Stimulated activated CD8-positive, alpha-beta memory T cell treated with anti-CD3 and anti-CD28 coated beads, Interleukin-15, amount 100 ng/mL, for 1 hour (primary cell): Measurements from ENCODE around the gene ZDHHC1.
A peak's percentile ranks its signal among the peaks of the same experiment; 100 is the strongest.
"Not testable (repeated sequence)": the region's sequence is repeated elsewhere in the genome, so short reads cannot be mapped to it uniquely, and the experiment has no call there.

Source experiments
- DNase-seq: peaks from one replicate; pipeline ENCODE4 v3.0.0-alpha.2; 2020; ENCODE audit warnings: low read depth

The ZDHHC1 gene

DNA sequence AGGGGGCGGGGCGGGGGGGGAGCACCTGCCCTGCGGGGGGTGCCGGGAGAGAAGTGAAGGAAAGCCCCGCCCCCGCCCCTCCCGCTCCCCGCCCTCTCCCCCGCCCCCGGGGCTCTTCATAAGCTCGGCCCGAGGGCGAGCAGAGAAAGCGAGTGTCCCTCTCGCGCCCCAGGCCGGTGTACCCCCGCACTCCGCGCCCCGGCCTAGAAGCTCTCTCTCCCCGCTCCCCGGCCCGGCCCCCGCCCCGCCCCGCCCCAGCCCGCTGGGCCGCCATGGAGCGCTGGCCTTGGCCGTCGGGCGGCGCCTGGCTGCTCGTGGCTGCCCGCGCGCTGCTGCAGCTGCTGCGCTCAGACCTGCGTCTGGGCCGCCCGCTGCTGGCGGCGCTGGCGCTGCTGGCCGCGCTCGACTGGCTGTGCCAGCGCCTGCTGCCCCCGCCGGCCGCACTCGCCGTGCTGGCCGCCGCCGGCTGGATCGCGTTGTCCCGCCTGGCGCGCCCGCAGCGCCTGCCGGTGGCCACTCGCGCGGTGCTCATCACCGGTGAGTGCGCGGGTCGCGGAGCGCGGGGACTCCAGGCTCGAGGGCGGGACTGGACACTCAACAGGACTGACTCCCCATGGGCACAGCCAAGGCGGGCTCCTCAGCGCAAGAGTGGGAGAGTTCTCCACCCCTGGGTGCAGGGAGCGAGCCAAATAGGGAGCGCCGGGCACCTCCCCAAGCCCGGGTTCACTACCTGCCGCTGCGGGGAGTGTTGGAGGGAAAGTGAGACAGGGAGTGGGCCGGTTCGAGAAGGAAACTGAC lies 14.9 kb upstream of the ZDHHC1 start, which contains the start of gene HSD11B2:
TSS of gene HSD11B2 (plus strand) at position 145 of the 798 bp plus-strand sequence. CDS start at position 273, 128 bp downstream.
- no peak for DNase-seq

GRCh38 chr16:67430504-67430976 lies 14.3 kb upstream of the ZDHHC1 start:
- no peak for DNase-seq

DNA sequence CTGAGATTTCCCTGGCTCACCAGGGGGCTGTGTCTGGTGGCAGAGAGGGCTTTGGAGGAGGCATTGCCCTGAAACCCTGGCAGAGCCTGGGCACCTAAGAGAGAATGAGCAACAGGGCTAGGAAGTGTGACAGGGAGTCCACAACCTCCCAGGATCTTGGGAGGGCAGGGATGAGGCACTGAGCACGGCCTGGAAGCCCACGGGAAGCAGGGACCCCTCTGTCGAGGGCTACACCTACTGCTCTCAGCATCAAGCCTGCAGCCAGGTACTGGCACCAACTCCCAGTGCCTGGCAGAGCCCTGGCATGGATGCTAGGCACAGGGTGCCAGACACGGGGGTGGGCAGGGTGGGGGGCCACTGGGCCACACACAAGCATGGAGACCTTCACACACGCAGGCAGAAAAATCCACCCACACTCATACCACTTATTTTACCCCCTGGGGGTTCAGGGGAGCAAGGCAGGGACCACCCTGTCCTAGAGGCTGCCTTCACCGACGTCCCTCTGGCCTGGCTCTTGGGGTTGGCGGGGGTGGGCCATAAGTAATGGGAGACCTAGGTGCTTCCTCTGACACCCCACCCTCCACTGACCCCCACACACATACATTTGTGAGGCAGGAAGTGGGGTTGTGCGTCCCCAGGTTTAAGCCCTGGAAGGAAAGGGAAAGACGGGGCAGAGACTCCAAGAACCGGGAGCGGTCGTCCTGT lies 13.7 kb upstream of the ZDHHC1 start:
- DNase-seq, result no peak

DNA sequence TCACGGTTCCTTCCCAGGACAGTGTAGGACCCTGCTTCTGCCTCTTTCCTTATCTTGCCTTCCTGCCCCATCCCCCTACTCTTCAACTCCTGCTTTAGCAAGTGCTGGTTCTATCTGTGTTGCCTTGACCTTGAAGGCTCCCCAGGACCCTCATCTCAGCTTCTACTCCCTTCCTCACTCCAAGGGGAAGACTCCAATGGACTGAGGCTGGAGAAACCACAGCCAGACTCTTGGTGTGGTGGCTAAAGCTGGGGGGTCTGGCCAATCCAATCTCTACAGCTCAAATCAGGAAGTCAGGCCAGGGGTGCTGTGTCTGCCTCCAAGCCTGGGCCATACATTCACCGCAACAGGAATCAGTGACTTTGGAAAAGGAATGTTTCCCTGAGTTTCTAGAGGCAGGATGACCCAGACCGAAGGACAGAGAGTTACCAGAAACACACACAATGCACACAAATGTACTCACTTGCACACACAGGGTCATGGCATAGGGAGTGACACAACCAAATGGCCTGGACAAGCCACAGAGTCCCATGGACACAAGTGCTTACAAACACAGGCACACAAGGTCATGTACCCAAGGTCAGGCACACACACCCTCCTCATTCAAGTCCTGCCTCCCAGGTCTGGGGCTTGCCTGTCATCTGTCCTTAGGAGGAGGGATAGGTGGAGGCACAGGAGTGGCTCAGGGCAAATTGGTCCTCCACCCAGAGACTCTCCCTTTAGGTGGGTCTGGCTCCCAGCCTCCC lies 12.9 kb upstream of the ZDHHC1 start:
- DNase-seq, result no peak

DNA sequence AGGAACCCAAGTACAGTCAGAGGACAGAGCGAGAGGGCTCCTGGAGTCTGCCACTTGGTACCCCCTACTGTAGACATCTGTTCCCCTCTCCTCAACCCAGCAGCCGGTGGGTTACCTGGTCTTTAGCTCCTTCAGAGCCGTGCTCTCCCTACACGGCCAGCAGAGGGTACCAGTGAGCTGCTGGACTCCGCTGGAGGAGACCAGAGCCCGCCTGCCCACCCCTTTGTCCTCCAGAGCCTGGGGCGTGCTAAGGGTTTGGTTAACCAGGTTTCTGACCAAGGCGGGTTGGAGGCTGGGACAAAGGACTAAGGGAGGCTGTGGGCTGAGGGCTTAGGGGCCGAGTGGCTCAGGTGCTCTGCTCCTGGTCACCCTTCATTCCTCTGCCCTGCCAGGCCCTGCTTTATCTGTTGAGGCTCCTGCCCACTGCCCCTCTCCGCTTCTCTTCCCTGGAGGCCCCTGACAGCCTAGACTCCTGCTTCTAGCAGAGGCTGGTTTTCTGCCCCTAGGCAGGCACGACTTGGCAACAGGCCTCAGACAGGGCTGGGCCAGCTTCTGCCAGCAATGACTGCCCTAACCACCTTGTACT lies 12.0 kb upstream of the ZDHHC1 start:
- peak; percentile 13 for DNase-seq

DNA sequence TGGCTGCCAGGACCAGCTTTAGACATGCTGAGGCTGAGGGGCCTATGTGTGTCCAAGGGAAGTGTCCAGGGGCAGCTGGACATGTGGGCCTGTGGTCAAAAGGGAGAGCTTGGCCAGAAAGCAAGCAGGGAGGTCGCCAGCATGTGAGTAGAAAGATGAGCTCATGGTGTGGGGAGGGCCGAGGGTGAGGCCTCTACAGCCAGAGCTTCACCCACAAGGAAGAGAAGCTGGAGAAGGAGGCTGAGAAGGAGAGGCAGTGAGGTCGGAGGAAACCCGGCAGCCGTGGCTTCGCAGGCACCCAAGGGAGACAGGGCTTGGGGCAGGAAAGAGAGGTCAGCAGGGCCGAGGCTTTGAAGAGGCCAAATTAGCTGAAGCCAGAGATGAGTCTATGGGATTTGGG lies 10.7 kb upstream of the ZDHHC1 start:
- DNase-seq, result no peak

GRCh38 chr16:67426022-67426421 lies 9.7 kb upstream of the ZDHHC1 start:
- no peak for DNase-seq

DNA sequence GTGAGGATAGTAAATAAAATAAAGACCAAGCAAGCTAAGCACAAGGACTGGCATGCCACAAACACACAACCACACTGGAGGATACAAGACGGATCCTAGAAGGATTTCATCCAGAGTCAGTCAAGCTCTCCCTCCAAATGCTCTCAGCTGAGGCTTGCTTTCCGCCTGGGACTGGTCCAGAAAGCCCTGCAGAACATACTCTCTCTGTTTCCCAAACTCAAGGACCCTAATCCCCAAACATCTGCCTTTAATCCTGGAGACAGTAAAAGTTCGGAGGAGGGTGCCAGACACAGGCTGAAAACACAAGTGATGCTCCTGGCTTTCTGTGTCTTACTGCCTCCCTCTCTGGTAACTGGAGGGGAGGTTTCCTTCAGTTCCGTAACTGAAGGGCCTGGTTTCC lies 9.3 kb upstream of the ZDHHC1 start:
- DNase-seq, result no peak

GRCh38 chr16:67425061-67425460 lies 8.8 kb upstream of the ZDHHC1 start:
- no peak for DNase-seq

DNA sequence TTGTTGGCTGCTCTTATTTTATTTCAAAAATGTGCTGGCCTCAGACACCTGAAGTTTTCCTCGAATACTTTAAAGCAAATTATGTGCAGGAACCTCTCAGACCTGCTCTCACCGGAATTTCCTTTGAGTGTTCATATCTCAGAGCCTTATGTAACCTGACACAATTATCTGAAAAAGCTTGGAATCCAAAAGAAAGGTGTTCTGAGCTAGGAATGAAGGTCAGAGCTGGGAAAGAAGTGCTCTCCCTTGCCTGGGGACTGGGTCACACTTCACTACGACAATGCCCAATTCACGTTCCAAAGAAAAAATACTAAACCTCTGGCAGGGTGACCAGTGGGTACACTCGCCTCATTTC lies 8.0 kb upstream of the ZDHHC1 start:
- DNase-seq, result no peak

DNA sequence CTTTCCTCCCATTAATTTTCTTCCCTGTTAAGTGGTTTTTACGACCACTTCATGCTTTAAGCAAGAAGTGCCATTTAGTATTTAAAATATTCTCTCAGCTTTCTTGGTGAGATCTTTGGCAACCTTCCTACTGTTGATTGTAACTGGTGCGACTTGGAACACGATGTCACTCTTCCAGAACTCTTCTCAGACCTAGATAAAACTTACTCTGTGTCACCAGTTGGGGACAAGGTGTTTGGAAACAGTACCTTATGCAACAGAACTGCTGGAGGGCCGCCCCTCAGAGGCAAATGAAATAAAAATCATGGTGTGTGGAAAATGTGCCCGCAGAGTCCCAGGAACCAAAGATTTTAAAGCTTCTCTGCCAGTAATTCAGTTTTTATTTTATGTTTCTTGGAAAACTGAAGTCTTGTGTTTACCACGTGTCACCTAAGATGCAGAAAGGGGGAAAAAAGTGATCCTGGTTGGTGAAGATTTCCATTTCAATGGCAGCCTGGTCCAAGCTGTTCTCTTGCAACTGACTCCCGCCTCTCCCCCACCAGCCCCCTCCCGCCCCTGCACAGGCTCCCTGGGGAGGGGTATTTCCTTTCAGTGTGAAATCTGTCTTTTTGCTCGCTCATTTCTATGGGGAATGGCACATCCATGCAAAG lies 7.5 kb upstream of the ZDHHC1 start:
- no peak for DNase-seq

GRCh38 chr16:67423015-67423414 lies 6.7 kb upstream of the ZDHHC1 start:
- DNase-seq, result no peak

- DNase-seq, result no peak
These were observed 4.8 kb upstream of the ZDHHC1 start for GRCh38 chr16:67421030-67421429.

DNA sequence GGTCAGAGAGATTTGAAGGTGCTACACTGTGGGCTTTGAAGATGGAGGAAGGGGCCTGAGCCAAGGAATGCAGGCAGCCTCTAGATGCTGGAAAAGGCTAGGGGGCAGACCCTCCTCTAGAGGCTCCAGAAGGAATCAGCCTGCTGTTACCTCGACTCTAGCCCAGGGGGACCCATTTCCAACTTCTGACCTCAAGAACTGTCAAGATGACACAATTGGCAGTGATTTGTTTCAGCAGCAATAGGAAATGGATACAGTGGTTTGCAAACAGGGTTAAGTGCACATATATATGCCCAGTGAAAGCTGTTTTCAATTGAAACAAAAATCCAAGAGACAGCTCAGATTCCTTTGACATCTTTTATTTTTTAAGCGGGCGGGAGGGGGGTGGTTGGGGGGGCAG lies 3.7 kb upstream of the ZDHHC1 start:
- DNase-seq, result no peak

DNA sequence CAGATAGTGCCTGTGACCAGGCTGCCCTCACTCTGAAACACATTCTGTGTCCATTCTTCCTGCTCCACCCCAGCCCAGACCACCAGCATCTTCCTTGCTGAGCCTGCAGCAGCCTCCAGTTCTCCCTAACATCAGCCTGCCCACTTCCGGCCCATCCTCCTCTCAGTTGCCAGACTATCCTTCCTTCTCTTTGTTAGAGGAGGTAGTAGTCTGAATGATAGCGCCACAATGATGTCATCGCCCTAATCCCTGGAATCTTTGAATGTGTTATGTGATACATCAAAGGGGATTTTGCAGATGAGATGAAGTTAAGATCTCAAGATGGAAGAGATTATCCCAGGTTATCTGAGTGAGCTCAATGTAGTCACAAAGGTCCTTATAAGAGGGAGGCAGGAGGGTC lies 3.2 kb upstream of the ZDHHC1 start:
- DNase-seq, result no peak

GRCh38 chr16:67417333-67418061 lies 1.2 kb upstream of the ZDHHC1 start:
- DNase-seq, result no peak

DNA sequence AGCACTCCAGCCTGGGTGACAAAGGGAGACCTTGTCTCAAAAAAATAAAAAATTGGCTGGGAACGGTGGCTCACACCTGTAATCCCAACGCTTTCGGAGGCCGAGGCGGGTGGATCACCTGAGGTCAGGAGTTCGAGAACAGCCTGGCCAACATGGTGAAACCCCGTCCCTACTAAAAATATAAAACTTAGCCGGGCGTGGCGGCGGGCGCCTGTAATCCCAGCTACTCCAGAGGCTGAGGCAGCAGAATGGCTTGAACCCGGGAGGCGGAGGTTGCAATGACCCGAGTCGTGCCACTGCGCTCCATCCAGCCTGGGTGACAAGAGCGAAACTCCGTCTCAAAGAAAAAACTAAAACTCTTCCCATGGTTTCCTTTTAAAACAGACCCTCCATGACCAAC lies 856 bp downstream of the ZDHHC1 start:
- not testable (repeated sequence) for DNase-seq

DNA sequence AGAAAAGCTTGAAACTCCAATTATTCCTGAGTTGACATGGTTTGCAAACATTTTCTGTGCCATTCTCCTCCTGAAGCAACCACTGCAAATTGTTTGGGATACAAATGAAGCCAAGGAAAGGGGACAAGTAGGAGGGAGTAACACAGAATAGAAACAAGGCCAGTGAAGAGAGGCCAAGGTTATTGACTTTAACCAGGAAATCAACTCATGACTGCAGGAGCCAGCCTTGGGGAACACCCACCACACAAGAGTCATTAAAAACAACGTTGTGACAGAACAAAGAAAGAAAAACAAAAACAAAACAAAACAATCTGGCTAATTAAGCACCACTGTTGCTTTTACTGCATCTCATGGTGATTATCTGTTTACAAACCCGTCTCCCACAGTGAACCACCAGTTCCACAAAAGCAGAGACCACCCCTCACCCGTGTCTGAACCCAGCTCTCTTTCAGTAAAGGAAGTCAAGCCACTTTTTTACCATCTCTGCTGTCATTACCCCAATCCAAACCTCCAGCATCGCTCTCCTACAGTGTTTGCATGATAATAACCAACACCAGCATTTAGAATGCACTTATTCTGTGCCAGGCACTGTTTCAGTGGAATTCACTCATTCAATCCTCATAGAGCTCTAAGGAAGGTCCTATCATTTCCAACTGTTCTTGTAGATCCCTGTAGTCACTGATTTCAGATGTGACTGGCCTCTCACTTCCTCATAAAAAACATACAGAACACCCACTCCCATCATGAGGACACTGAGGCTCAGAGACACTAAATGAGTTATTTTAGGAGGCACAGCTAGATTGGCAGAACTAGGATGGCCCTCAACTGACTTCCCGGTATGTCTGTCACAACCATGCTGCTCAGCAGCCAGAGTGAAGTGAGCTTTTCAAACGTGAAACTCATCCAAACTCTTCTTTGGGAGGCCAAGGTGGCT lies 2.0 kb downstream of the ZDHHC1 start:
- no peak for DNase-seq

DNA sequence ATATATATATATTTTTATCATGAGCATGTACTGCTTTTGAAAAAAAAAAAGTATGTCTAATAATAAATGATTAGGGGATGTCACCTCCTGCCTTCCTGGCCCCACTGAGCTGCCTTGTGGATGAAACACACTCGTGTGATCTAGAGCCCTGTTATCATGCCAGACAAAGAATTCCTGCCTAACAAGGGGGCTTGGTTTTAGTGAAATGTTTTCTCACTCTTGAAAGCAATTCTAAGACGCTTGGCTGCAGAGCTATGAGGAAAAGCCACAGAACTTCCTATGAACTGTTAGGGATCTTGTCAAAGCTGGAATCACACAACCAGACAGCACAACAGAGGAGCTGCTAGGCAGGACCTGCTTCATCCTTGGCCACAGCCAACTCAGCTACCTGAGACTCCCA lies 4.0 kb downstream of the ZDHHC1 start:
- no peak for DNase-seq

GRCh38 chr16:67411339-67411738 lies 4.9 kb downstream of the ZDHHC1 start:
- no peak for DNase-seq
